ES-I3 (cell line): ENCODE results near the gene TMEM9.

ENCODE experiments used
- H3K36me3 ChIP-seq: 2 replicates; pipeline ENCODE4 v1.6.1; 2013; ENCODE audit warnings: mild to moderate bottlenecking, low read length, control low read depth, moderate library complexity; ENCODE audit not compliant: insufficient read depth
- H3K4me1 ChIP-seq: 2 replicates; pipeline ENCODE4 v1.6.1; 2013; ENCODE audit warnings: mild to moderate bottlenecking, control low read depth, low read length; ENCODE audit not compliant: insufficient read depth
- H3K9ac ChIP-seq: 2 replicates; pipeline ENCODE4 v1.6.1; 2013; ENCODE audit warnings: low read depth, mild to moderate bottlenecking, low read length, moderate library complexity
- H3K9me3 ChIP-seq: 2 replicates; pipeline ENCODE4 v1.6.1; 2013; ENCODE audit warnings: mild to moderate bottlenecking, low read length, moderate library complexity; ENCODE audit not compliant: control insufficient read depth, insufficient read depth

Gene TMEM9

GRCh38 chr1:201116091-201116490 lies 38.2 kb downstream of the TMEM9 start:
- H3K9ac ChIP-seq: no peak overlapping the region
- H3K4me1 ChIP-seq: 0 out of 2 replicates have a peak, but pooled peaks cover 5% of the 10 kb centered on the region
- H3K9me3 ChIP-seq: no peaks in the 10 kb centered on the region
- no peaks in the 10 kb centered on the region for H3K36me3 ChIP-seq

GRCh38 chr1:201115390-201115937 lies 38.8 kb downstream of the TMEM9 start:
- Histone ChIP-seq H3K9ac (peak overlapping the region; percentile 54; the same call in 1 of the 2 replicates), H3K4me1 (0 out of 2 replicates have a peak, but pooled peaks cover 5% of the 10 kb centered on the region), H3K9me3 (no peaks in the 10 kb centered on the region), H3K36me3 (no peaks in the 10 kb centered on the region)

GRCh38 chr1:201114245-201115131 lies 39.8 kb downstream of the TMEM9 start:
- H3K36me3 ChIP-seq: no peaks in the 10 kb centered on the region
- peak overlapping the region; percentile 61 for H3K9ac ChIP-seq
- no peaks in the 10 kb centered on the region for H3K9me3 ChIP-seq
- 0 out of 2 replicates have a peak, but pooled peaks cover 2% of the 10 kb centered on the region for H3K4me1 ChIP-seq

GRCh38 chr1:201113451-201114244 lies 40.6 kb downstream of the TMEM9 start:
- H3K9ac ChIP-seq: peak overlapping the region; percentile 23; the same call in 1 of the 2 replicates
- no peaks in the 10 kb centered on the region for H3K9me3 ChIP-seq

GRCh38 chr1:201112926-201113325 lies 41.3 kb downstream of the TMEM9 start:
- H3K9me3 ChIP-seq: no peaks in the 10 kb centered on the region
- H3K4me1 ChIP-seq: no peaks in the 10 kb centered on the region
- H3K9ac ChIP-seq: no peak overlapping the region
- no peaks in the 10 kb centered on the region for H3K36me3 ChIP-seq

More at GRCh38 chr1:201113451-201114244, 40.6 kb downstream of the TMEM9 start:
- H3K4me1 ChIP-seq: no peaks in the 10 kb centered on the region
- H3K36me3 ChIP-seq: no peaks in the 10 kb centered on the region

- no peak within 1 kb of the TSS for H3K9ac ChIP-seq
- H3K36me3 ChIP-seq: no peaks in the 10 kb centered on the region
- H3K4me1 ChIP-seq: no peaks in the 10 kb centered on the region
- no peaks in the 10 kb centered on the region for H3K9me3 ChIP-seq
Observed at GRCh38 chr1:201112173-201112731, 42.0 kb downstream of the TMEM9 start, which contains the start of gene CACNA1S. CACNA1S (minus strand) TSS chr1:201112426; CDS start chr1:201112339, 87 bp downstream.

GRCh38 chr1:201111672-201112071 lies 42.6 kb downstream of the TMEM9 start:
- H3K36me3 ChIP-seq: no peaks in the 10 kb centered on the region
- H3K4me1 ChIP-seq: no peaks in the 10 kb centered on the region

GRCh38 chr1:201111156-201111555 lies 43.1 kb downstream of the TMEM9 start:
- no peaks in the 10 kb centered on the region for H3K36me3 ChIP-seq
- H3K9me3 ChIP-seq: no peaks in the 10 kb centered on the region
- H3K9ac ChIP-seq: no peak overlapping the region
- no peaks in the 10 kb centered on the region for H3K4me1 ChIP-seq

More at GRCh38 chr1:201111672-201112071, 42.6 kb downstream of the TMEM9 start:
- Histone ChIP-seq H3K9ac (no peak overlapping the region), H3K9me3 (no peaks in the 10 kb centered on the region)

GRCh38 chr1:201110616-201111015 lies 43.7 kb downstream of the TMEM9 start:
- H3K4me1 ChIP-seq: no peaks in the 10 kb centered on the region
- no peaks in the 10 kb centered on the region for H3K9me3 ChIP-seq
- H3K36me3 ChIP-seq: no peaks in the 10 kb centered on the region
- H3K9ac ChIP-seq: no peak overlapping the region

- Histone ChIP-seq H3K9ac (no peak overlapping the region), H3K4me1 (no peaks in the 10 kb centered on the region), H3K36me3 (no peaks in the 10 kb centered on the region), H3K9me3 (no peaks in the 10 kb centered on the region)
Observed at GRCh38 chr1:201110138-201110537, 44.1 kb downstream of the TMEM9 start.

GRCh38 chr1:201109651-201110050 lies 44.6 kb downstream of the TMEM9 start:
- Histone ChIP-seq H3K9ac (no peak overlapping the region), H3K9me3 (no peaks in the 10 kb centered on the region), H3K36me3 (no peaks in the 10 kb centered on the region), H3K4me1 (no peaks in the 10 kb centered on the region)

GRCh38 chr1:201108614-201109013 lies 45.7 kb downstream of the TMEM9 start:
- no peak overlapping the region for H3K9ac ChIP-seq
- H3K36me3 ChIP-seq: no peaks in the 10 kb centered on the region
- no peaks in the 10 kb centered on the region for H3K4me1 ChIP-seq
- no peaks in the 10 kb centered on the region for H3K9me3 ChIP-seq

- no peaks in the 10 kb centered on the region for H3K9me3 ChIP-seq
- no peaks in the 10 kb centered on the region for H3K4me1 ChIP-seq
- no peak overlapping the region for H3K9ac ChIP-seq
Observed at GRCh38 chr1:201105688-201106087, 48.6 kb downstream of the TMEM9 start.

GRCh38 chr1:201104141-201104540 lies 50.1 kb downstream of the TMEM9 start:
- Histone ChIP-seq H3K36me3 (no peaks in the 10 kb centered on the region), H3K9me3 (no peaks in the 10 kb centered on the region), H3K4me1 (no peaks in the 10 kb centered on the region), H3K9ac (no peak overlapping the region)

More at GRCh38 chr1:201105688-201106087, 48.6 kb downstream of the TMEM9 start:
- no peaks in the 10 kb centered on the region for H3K36me3 ChIP-seq
